ENCODE data around the gene MEGF11.

GRCh38 chr15:66147440-66147839 lies 106.1 kb downstream of the MEGF11 start:
- TF ChIP-seq CTCF (IDR thresholded peaks at IDR 0.05) (no peak), POLR2AphosphoS5 (IDR thresholded peaks at IDR 0.05) (no peak), POLR2A (IDR thresholded peaks at IDR 0.05) (no peak)
